Measurements from ENCODE around the gene PPP2R1B.

DNA sequence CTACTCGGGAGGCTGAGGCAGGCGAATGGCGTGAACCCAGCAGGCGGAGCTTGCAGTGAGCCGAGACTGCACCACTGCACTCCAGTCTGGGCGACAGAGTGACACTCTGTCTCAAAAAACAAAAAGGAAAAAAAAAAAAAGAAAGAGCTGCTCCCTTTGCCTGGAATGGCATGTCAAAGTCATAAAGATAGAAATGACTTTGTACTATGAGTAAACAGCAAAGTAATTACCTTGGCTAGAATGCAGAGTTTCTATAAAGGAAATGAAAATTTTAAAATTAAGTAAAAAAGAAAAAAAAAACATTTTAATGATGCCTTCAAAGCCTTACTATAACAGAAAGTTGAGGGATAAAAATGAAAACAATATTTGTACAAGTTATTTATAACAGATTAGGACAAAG lies 10.1 kb downstream of the PPP2R1B start:
- TF ChIP-seq, protein P1, sequence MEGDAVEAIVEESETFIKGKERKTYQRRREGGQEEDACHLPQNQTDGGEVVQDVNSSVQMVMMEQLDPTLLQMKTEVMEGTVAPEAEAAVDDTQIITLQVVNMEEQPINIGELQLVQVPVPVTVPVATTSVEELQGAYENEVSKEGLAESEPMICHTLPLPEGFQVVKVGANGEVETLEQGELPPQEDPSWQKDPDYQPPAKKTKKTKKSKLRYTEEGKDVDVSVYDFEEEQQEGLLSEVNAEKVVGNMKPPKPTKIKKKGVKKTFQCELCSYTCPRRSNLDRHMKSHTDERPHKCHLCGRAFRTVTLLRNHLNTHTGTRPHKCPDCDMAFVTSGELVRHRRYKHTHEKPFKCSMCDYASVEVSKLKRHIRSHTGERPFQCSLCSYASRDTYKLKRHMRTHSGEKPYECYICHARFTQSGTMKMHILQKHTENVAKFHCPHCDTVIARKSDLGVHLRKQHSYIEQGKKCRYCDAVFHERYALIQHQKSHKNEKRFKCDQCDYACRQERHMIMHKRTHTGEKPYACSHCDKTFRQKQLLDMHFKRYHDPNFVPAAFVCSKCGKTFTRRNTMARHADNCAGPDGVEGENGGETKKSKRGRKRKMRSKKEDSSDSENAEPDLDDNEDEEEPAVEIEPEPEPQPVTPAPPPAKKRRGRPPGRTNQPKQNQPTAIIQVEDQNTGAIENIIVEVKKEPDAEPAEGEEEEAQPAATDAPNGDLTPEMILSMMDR (IDR thresholded peaks at IDR 0.05), result no peak
- TF ChIP-seq POLR2A (IDR thresholded peaks at IDR 0.05), result no peak
